LoVo (cell line): Measurements from ENCODE around the gene PTPRG.

Experiments
- DNase-seq: peaks from one replicate; pipeline ENCODE4 v3.0.0-alpha.2; 2016; ENCODE audit warnings: low spot score

PTPRG gene

DNA sequence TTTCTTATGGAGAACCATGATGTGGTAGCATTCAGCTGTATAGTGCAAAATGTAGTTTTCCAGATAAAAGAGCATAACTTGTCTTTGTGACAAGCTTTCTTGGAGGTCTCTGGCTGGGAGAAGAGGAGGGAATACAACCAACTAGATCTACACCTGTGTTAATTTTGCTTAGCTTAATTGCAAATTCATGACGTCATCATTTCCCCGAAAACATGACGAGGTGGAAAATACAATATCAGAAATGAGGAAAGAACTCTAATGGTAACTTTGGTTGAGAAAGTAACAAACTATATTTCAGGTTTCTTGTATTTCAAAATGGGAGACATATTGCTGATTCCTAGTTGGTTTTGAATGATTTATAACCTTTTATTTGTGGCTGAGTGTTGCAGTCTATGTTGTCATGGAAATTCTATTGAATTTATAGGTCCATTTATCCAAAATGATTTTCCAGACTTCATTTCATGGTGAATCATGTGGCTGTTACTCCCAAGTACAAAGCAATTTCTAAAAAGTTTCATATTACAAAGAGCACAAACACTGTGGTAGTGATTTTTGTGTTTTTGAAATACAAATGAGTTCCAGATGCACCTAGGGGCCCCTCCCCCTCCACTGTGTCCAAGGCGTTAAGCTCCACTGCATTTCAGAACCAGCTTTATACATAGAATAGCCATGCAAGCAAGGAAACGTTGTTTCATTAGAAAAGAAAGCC, 504.8 kb downstream of the PTPRG start:
- DNase-seq: no peak

DNA sequence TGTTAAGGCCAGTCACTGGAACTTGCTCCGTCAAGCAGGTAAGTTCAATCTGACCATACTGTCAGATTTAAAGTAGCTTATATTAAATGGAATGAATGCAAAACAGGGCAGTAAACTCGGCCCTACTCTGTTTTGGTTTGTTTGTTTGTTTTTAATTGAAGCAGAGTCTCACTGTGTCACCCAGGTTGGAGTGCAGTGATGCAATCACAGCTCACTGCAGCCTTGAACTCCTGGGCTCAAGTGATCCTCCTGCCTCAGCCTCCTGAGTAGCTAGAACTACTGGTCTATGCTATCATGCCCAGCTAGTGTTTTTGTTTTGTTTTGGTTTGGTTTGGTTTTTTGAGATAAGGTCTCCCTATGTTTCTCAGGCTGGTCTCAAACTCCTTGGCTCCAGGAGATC, 507.0 kb downstream of the PTPRG start:
- no peak for DNase-seq

DNA sequence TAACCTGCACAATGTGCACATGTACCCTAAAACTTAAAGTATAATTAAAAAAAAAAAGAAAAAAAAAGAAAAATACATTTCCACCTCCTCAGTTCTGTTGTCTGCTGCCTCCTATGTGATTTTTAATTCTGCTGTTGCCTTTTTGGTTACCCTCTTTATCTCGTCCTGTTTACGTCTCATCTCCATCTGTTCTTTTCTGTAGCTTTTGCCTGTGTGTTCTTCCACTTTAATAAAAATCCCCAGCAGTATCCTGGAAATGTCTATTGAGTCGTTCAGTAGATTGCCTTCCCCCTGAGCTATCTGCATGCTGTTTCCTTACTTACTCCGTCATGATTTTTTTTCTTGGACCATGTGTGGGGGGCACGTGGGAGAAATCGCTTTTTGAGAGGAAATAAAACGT, 509.5 kb downstream of the PTPRG start:
- no peak for DNase-seq

DNA sequence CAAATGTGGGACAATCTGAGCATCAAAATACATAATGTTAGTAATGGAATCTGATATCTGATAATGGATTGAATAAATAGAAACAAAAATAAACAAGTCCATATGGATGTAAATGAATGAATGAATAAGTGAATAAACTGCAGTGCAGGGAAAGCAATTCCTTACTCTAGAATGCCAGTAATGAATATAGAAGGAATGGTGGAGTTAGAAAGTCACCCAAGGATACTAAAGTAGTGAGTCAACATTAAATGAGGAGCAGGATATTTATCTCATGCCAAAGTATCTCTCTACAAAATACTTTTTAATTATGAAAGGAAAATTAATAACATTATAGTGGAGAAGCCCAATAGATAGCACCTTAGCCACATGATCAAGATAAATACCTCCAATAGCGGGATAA, 511.7 kb downstream of the PTPRG start:
- no peak for DNase-seq

DNA sequence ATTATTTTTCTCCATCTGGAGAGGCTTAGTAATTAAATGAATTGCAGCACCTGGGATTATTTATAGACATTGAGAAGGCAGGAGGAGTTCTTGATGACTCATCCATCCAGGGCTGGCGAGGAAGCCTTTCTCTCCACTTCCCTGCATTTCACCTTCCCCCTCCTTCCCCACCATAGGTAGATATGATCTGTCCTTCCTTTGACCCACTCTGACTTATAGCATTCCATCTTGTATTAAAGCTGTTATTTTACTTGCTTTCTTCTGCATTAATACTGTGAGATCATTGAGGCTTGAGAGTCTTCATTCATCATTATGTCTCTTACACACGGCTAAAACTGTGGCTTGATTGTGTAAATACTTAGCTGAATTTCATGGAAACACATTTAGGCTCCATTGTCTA, 523.2 kb downstream of the PTPRG start:
- DNase-seq: peak; percentile 9

DNA sequence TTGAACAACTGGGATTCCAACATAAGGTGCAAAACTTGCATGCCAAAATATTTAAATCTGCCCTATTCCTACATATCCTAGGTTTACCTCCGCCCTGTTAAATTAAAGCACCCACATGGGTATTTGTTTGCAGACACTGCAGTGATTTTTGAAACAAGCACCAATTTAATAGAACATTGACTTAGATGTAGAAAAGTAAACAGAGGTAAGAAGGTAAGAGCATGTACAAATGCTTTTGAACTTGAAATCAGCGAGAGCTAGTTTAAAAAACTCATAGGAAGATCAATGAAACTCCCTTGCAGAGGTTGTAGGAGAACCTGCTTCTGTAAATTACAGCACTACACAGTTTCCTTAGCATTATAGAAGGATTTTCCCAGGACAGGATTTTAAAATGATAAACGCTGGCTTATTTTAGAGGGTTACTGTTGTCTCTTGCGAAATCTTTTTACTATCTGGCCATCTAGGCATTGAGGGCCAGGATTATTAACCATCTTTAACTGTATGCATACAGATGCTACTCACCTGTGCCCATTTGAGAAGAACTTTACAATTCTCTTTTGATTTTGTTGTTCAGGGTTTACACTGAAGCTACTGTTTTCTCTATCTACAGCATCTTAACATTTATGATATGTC, 527.2 kb downstream of the PTPRG start:
- no peak for DNase-seq

DNA sequence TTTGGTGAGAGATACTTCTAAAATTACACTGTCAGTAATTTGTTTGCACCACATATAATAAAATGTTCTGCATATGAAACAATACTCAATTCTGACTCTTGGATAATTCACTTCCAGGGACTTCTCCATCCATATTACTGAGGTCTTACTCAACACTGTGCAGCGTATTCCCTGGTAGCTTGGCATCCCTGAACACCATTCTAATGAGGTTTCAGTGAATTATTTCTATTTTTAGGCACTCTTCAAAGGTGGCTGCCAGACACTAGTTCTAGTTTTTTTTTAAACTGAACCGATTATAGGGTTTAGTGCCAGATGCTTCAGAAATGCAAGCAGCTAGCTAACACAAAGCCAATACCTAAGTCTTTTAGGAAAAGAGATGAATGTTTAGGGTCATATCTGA, 528.7 kb downstream of the PTPRG start:
- DNase-seq: no peak

DNA sequence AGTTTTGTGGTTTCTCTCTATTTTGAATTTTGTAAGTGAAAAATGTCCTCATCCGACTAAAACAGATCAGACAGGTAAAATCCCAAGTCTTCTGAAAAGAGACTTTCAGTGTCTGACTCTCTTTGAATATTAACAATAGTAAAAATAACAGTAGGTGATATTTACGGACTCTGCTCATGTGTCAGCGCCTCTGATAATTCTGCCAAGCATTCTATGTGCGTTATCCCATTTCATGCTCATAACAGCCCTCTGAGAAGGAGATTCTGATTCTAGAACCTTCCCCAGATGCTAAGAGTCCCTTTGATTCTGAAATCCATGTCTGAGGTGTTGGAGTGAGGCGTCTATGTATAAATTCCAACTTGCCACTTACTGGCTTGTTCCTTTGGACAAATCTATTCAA, 529.1 kb downstream of the PTPRG start:
- DNase-seq: no peak

DNA sequence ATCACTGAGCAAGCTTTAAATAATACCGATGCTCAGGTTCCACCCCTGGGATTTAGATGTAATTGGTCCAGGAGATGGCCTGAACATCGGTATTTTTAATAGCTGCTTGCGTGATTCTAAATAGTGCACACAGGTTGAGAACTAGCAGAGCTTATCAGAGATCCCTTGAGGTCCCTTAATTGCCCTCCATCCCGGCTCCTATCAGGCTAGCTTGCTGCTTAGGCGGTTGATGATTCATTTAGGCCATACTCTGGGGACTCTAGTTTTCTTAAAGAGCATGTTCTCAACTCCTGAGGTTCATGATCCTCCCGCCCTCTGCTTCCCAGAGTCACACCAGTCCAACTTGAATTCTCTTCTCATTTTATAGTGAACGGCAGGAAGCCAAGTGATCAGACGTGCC, 531.7 kb downstream of the PTPRG start:
- DNase-seq: no peak

DNA sequence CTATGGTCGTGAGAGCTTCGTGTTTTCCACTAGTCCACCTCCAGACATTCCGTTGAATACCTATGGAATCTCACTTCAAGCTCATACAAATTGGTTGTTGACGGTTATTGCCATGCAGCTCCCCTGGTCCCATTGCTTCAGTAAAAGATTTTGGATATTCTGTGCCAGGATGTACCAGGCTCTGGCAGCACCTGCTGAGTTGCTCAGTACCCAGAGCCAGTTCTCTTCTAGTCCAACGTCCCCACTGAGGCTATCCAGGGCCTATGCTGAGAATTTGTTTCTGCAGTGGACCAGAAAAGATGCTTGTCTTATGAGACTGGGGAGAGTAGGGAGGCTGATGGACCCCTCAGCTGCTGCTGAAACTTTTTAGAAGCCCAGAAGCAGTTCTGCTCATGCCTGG, 533.1 kb downstream of the PTPRG start:
- DNase-seq: no peak

DNA sequence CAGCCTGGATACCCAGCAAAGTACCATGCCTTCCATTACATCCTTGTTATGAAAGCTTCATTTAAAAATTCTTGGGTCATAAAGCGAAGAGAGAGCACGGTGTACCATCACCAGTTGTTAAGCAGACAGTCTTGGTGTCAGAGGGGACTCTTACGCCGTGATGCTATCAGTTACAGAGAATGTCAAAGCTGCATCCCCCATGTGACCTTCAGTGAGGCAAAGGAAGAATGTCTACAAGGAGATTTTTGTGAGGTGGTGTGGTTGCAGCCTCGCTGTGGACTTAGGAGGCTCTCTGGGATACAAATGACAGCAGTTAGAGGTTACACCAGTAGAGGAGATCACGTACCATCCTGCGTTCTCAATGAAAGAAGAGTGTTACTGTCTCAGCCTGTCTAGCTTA, 533.7 kb downstream of the PTPRG start:
- no peak for DNase-seq

DNA sequence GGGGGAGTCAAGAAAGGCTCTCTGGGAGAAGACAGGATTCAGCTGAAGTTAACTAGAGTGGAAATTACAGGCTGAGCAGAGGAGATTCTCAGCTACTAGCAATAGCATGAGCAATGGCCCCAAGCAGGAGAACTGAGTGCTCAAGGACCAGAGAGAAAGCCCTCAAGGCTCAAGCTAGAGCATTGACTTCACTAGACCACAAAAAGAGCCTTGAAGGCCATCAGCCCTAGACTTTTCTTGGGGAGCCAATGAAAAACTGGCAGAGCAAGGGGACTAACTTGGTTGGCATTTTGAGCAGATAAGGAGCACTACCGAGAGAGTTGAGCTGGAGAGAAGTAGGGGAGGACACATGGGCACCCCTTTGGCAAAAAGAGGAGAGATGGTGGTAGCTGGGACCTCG, 534.4 kb downstream of the PTPRG start:
- DNase-seq: no peak

DNA sequence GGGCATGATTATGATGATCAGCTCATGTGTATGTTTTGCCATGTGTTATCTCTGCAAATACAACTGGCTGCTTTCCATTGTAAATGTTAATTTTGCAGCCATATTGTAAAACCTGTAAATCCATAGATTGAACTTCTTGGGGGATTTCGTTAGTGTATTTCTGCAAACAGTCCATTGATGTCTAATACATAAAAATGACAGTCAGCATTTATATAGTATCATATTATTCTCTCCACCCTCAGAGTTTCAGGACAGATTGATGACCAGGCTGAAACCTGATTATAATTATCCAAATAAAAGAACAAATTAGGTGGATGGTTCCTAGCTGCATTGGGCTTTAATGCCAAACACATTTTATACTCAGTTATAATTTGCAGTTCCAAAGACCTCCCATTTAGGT, 535.1 kb downstream of the PTPRG start:
- DNase-seq: no peak

DNA sequence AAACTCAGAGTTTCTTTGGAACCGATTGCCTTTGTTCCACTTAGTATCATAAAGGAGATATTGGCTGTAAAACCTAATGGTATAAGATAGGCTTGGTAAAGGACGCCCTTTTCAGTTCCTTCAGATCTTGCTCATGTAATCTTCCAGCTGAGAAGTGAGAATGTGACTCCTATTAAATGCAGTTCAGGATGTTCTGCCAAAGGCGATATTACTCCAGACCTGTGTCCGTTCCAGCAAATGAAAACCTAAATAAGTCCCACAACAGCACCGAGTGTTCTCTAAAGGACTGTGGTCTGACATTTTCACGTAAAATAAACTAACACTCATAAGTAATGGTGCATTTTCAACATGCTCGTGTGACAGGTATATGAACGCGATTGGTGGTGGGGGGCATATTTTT, 535.8 kb downstream of the PTPRG start:
- no peak for DNase-seq

DNA sequence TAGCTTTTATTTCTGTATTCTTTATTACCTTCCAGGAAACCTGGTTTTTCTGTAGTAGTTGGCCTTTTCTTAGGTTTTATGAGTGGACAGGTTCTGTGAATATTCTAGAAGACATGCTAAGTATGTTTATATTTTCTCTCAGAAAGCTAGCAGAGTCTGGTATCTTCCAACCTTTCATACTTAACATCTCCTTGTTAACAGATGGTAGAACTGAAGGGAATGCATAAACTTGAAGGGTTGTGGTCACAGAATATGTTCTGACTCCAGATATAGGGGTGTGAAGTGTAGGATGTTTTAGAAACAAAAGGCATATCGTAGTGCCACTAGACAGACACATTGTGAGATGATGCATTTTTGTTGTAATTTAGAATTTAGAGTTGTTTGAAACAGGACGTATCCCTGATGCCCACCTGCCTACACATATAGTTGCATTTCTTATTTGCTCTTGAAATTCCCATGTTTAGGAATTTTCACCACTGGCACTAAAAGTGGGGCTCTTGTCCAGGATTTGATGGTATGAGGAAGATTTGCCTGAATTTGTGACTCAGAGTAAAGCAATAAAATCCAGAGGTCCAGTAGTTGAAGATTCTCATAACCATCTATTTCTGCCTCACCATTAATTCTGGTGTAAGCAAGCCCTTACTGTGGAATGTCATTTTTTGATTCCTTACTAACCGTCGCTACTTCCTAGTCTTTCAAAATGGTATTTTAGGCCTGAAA, 537.4 kb downstream of the PTPRG start:
- DNase-seq: no peak

DNA sequence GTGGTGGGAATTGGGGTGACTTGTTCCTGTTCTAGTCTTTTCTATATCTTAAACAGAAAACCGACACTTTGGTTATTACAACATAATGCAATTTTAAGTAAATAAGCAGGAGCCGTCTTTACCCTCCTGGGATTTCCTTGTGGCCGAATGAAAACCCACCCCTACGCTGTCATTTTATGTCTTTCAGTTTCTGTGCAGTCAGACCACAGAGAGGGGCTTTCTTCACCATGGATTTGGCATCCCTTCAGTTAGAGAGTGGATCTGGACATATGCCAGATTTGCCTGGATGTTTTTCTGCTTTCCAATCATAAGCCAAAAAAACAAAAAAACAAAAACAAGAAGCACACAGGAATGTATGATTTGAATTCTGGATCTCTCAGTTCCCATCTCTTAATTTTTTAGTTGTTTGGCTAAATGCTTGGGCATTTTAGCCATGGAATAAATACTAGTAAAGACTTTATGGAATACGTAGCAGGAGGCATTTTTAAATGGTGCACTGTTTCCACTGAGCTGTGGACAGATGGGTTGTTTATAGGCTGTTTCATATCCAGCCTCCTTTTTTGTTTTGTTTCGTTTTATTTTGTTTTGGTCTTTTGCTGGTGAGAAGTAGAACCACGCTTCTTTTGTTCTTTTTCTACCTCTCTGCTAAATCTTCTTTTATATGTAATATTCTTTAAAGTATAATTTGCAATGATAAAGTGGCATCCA, 539.1 kb downstream of the PTPRG start:
- DNase-seq: no peak

DNA sequence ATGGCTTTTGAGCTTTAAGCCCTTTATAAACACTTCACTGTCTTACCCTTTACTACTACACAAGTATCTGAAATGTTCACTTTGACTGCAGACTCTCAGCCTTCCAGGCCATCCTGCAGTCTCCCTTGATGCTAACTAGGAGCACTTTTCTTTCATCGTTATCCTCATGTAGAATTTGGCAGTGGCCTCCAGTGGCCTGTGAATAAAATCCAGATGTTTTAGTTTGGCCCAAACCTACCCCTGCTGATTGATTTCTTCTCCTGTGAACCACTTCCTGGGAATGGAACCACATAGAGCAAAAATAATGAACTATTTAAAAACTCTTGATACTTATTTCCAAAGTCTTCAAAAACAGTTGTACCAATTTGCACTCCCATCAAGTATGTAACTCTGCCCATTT, 540.1 kb downstream of the PTPRG start:
- DNase-seq: no peak

DNA sequence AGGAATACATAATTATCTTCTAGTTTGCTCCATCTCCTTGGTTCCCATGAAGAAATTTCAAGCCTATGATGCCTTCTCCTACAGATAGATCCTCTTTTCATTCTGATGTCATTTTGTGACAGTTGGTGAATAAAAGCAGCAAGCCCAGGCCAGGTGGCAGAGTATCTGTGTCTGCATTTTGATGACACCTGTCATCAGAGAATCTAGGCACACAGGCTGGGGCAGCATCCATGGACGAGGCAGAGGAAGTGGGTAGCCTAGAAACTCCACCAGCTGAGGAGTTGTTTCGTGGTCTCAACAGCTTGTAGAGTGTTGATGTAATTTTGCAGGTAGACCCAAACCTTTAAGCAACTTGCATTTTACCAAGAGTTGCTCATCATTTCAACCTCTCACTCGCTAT, 542.2 kb downstream of the PTPRG start:
- DNase-seq: no peak

DNA sequence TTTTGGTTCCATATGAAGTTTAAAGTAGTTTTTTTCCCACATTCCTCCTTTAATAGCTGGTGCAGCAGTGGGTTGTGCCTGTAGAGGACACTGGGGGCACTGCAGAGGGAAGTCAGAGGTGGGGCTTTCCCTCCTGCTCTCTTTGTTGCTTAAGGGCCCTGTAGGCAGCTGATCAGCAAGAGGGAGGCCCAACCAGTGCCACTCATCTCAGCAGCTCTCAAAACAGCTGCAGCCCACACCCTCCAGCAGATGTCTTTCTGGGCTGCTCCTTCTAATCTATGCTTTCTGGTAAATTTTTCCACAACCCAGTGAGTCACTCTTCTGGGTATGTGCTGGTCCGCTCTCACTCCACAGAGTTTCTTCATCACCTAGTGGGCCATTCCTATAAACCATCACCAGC, 548.2 kb downstream of the PTPRG start:
- no peak for DNase-seq

DNA sequence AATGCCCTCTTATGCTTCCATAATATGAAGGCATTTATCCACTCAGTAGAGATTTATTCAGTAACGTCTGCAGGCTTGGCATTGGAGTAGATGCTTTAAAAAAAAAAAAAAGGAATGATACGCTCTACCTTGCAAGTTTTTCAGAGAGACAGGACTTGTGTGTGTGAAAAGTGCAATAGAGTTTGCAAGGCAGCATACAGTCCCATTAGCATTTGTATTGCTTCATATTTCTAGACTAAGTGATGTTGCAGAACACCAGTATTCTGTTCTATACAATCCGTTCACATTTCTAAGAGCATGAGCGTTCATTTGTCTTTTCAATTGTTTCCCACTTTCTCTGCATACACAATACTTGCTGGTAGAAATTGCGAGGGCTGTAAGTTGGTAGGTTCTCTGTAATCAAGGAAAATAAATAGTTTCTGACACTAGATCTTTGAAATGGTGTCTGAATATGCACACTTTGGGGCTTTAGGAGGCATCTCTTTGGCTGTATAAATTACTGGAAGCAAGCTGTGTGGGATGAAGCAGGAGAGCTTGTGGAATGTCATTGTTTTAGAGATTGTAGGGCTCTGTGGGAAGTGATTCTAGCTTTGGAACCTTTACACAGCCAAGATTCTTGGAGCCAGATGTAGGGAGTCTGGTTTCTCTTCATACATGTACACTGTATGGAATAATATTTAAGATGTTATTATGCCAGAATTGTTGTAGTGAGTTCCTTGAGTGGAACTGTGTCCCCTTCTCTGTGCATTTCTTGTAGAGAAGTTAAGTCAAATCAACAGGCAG, 549.3 kb downstream of the PTPRG start:
- DNase-seq: no peak

DNA sequence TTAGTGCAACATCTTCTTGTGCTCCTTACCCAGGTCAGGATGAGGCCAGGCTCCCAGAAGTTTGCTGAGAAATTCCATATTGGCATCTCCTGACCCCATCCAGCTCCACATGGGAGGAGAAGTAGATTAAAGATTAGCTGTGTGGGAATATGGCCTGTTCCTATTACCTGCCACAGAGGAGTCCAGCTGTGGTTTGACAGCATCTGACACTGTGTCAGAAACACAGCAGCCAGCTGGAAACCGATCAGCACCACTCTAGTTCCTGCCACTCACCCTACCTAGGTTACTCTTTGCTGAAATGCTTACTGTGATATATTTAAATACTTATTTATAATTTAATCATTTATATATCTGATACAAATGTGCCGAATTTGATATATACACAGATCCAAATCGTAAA, 551.7 kb downstream of the PTPRG start:
- DNase-seq: no peak

DNA sequence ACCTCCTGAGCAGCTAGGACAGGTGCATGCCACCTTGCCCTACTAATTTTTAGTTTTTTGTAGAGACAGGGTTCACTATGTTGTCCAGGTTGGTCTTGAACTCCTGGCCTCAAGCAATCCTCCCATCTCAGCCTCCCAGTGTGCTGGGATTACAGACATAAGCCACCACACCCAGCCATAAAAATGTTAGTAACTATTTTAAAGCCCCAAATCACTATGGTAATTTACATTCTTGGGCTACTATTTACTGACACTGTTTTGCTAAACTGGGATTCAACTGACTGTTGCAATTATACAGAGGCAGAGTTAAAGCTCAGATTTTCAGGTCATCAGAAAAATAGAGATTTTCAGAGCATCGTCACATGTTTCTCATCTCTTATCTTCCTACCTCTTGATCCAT, 553.4 kb downstream of the PTPRG start:
- no peak for DNase-seq
